Parathyroid adenoma (tissue), 2 donors: Measurements from ENCODE around the gene LARGE2.
A peak's percentile ranks its signal among the peaks of the same experiment; 100 is the strongest.

Experiments used
- H2AFZ ChIP-seq: fragments of 300-600 bp; sonication (generic); one replicate; pipeline ENCODE4 v1.7.0; 2017; ENCODE audit warnings: antibody characterized with exemption, mild to moderate bottlenecking
- H3K27ac ChIP-seq: fragments of 300-600 bp; sonication (generic); one replicate; pipeline ENCODE4 v1.7.0; 2017
- H3K27me3 ChIP-seq: fragments of 300-600 bp; sonication (generic); one replicate; pipeline ENCODE4 v1.7.0; 2017; ENCODE audit warnings: low read length; ENCODE audit not compliant: control insufficient read depth, insufficient read depth
- H3K36me3 ChIP-seq: fragments of 300-600 bp; sonication (generic); one replicate; pipeline ENCODE4 v1.7.0; 2017; ENCODE audit warnings: low read length; ENCODE audit not compliant: control insufficient read depth, insufficient read depth
- H3K4me1 ChIP-seq: fragments of 300-600 bp; sonication (generic); one replicate; pipeline ENCODE4 v1.7.0; 2017; ENCODE audit warnings: control low read depth
- H3K4me2 ChIP-seq: fragments of 300-600 bp; sonication (generic); one replicate; pipeline ENCODE4 v1.7.0; 2017; ENCODE audit warnings: low read length
- H3K4me3 ChIP-seq: fragments of 300-600 bp; sonication (generic); one replicate; pipeline ENCODE4 v1.7.0; 2017; ENCODE audit warnings: low read depth, low read length
- H3K79me2 ChIP-seq: fragments of 300-600 bp; sonication (generic); one replicate; pipeline ENCODE4 v1.7.0; 2017; ENCODE audit warnings: control low read depth
- H3K9ac ChIP-seq: fragments of 300-600 bp; sonication (generic); one replicate; pipeline ENCODE4 v1.7.0; 2017; ENCODE audit warnings: mild to moderate bottlenecking
- H3K9me3 ChIP-seq: fragments of 300-600 bp; sonication (generic); one replicate; pipeline ENCODE4 v1.7.0; 2017; ENCODE audit warnings: low read length; ENCODE audit not compliant: control insufficient read depth
- TF ChIP-seq, protein P1 (sequence below): fragments of 300-600 bp; sonication (generic); IDR thresholded peaks from one replicate; pipeline ENCODE4 v1.7.0; 2017; ENCODE audit warnings: antibody characterized with exemption, mild to moderate bottlenecking
- donor health status: primary hyperparathyroidism.

LARGE2 gene

DNA sequence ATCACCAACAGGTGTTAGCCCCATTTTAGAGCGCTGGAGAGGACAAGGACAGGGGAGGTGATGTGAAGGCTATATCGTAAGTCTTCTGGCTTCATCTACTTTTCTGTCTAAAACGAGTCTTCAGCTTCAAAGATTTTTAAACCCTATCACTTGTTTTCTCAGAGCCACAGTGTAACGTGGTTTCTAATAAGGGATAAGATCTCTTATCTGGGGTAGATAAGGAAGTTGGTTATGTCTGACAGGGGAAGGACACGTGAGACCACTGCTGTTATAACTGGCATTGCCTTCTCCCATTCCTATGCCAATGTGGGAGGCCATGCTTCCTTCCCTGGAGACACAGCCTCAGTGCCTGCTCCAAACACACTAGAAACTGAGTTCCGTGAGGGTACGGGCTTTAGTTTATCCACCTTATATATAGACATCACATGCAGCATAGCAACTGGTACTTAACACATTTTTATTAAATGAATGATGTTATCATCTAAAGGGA is 39.3 kb downstream of the LARGE2 start:
- H3K36me3 ChIP-seq = no peaks in the 10 kb centered on the region
- no peak overlapping the region for H3K4me2 ChIP-seq
- H2AFZ ChIP-seq = no peak overlapping the region
- no peaks in the 10 kb centered on the region for H3K79me2 ChIP-seq
- no peaks in the 10 kb centered on the region for H3K4me1 ChIP-seq
- H3K9me3 ChIP-seq = no peaks in the 10 kb centered on the region
- no peak overlapping the region for H3K4me3 ChIP-seq
- TF ChIP-seq, protein P1, sequence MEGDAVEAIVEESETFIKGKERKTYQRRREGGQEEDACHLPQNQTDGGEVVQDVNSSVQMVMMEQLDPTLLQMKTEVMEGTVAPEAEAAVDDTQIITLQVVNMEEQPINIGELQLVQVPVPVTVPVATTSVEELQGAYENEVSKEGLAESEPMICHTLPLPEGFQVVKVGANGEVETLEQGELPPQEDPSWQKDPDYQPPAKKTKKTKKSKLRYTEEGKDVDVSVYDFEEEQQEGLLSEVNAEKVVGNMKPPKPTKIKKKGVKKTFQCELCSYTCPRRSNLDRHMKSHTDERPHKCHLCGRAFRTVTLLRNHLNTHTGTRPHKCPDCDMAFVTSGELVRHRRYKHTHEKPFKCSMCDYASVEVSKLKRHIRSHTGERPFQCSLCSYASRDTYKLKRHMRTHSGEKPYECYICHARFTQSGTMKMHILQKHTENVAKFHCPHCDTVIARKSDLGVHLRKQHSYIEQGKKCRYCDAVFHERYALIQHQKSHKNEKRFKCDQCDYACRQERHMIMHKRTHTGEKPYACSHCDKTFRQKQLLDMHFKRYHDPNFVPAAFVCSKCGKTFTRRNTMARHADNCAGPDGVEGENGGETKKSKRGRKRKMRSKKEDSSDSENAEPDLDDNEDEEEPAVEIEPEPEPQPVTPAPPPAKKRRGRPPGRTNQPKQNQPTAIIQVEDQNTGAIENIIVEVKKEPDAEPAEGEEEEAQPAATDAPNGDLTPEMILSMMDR = no peak
- H3K9ac ChIP-seq = no peak overlapping the region
- no peak overlapping the region for H3K27ac ChIP-seq
- no peaks in the 10 kb centered on the region for H3K27me3 ChIP-seq

DNA sequence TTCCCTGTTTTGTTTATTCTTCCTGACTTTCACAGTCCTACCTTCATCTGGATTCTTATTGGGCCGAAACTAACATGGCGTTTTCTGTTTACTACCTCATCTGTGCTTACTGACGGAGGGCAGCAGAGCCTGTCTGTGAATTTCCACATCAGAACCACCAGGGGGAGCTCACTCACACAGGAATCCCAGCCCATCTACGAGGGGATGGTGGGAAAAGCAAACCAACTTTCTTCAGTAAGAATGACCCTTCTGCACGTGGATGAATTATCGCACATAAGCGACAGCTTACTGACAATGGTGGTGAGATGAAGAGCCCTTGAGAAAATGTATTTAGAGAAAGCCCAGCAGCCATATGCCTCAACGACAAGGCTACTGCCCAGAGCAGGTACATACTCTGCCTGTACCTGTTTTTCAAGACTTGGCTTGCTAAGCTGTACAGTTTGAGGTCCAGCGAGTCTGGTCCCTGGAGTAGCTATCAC is 42.5 kb downstream of the LARGE2 start:
- no peaks in the 10 kb centered on the region for H3K4me1 ChIP-seq
- H3K4me2 ChIP-seq = no peak overlapping the region
- no peaks in the 10 kb centered on the region for H3K79me2 ChIP-seq
- H2AFZ ChIP-seq = no peak overlapping the region
- no peak overlapping the region for H3K4me3 ChIP-seq
- no peaks in the 10 kb centered on the region for H3K36me3 ChIP-seq
- H3K9ac ChIP-seq = no peak overlapping the region
- TF ChIP-seq, protein P1 = peak; percentile 81
- no peaks in the 10 kb centered on the region for H3K27me3 ChIP-seq
- H3K9me3 ChIP-seq = no peaks in the 10 kb centered on the region
- peak overlapping the region; percentile 39 for H3K27ac ChIP-seq

DNA sequence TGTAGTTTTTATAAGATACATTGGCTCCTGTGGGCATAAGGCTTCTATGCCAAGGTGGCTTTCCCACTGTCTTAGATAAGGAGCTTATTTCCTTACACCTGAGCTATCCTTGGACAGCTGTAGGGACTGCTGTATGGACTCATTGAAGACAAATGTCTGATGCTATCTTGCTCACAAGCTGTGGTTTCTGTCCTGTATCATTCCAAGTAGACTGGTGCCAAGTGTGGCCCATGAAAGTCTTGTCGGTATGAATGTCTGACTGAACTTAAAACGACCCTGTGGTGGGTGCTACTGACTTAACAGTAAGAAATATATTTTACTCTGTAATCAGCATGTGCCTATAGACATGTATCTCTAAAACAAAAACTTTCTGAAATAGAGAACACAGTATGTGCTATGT is 45.0 kb downstream of the LARGE2 start:
- no peaks in the 10 kb centered on the region for H3K36me3 ChIP-seq
- H2AFZ ChIP-seq = no peak overlapping the region
- no peaks in the 10 kb centered on the region for H3K4me1 ChIP-seq
- no peaks in the 10 kb centered on the region for H3K27me3 ChIP-seq
- H3K79me2 ChIP-seq = peaks cover 3% of the 10 kb centered on the region
- no peak overlapping the region for H3K4me3 ChIP-seq
- no peak overlapping the region for H3K9ac ChIP-seq
- no peak overlapping the region for H3K27ac ChIP-seq
- no peaks in the 10 kb centered on the region for H3K9me3 ChIP-seq
- TF ChIP-seq, protein P1 = no peak
- H3K4me2 ChIP-seq = no peak overlapping the region

DNA sequence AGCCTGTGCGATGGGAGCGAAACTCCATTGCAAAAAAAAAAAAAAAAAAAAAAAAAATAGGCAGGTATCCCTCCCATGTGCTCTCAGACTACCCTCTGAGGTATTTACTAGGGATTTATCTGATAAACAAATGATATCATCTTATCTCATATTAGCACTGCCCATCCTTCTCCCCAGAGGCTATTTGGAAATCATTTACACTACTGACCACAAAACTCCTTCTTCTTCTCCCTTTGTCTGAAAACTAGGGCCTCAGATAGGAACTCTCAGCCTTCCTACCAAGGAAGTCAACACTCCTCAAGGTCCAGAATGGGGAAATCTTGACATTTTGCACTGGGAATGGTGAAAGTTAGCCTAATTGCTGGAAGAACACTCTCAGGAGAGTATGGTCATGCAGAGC is 46.4 kb downstream of the LARGE2 start:
- no peaks in the 10 kb centered on the region for H3K9me3 ChIP-seq
- no peak overlapping the region for H3K4me3 ChIP-seq
- no peak overlapping the region for H3K27ac ChIP-seq
- H2AFZ ChIP-seq = no peak overlapping the region
- no peaks in the 10 kb centered on the region for H3K27me3 ChIP-seq
- TF ChIP-seq, protein P1 = no peak
- H3K4me2 ChIP-seq = no peak overlapping the region
- H3K4me1 ChIP-seq = no peaks in the 10 kb centered on the region
- peaks cover 4% of the 10 kb centered on the region for H3K79me2 ChIP-seq
- no peak overlapping the region for H3K9ac ChIP-seq
- no peaks in the 10 kb centered on the region for H3K36me3 ChIP-seq

DNA sequence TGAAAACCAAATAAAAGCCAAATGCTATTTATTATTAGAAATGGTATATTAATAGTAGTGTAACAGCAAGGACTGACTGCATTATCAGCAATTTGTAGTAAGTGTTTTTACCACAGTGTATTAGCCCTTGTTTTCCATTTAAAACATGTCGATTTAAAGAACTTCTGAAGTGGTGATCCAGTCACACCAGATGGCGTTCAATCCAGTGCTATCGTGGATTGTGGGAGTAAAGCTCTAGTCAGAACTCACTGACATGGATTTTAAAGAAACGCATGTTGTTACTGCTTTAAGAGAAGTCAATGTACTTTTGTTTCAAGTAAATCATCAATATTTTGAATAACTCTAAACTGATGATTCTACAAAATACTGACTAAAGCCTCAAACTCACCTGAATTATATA is 51.1 kb downstream of the LARGE2 start:
- no peaks in the 10 kb centered on the region for H3K9me3 ChIP-seq
- no peak overlapping the region for H3K27ac ChIP-seq
- no peak overlapping the region for H2AFZ ChIP-seq
- no peaks in the 10 kb centered on the region for H3K4me1 ChIP-seq
- peaks cover 9% of the 10 kb centered on the region for H3K79me2 ChIP-seq
- TF ChIP-seq, protein P1 = no peak
- no peak overlapping the region for H3K9ac ChIP-seq
- no peaks in the 10 kb centered on the region for H3K27me3 ChIP-seq
- no peak overlapping the region for H3K4me3 ChIP-seq
- no peak overlapping the region for H3K4me2 ChIP-seq
- no peaks in the 10 kb centered on the region for H3K36me3 ChIP-seq
